ENCODE measurements around the gene RHO.
A peak's percentile ranks its signal among the peaks of the same experiment; 100 is the strongest.

The RHO gene

DNA sequence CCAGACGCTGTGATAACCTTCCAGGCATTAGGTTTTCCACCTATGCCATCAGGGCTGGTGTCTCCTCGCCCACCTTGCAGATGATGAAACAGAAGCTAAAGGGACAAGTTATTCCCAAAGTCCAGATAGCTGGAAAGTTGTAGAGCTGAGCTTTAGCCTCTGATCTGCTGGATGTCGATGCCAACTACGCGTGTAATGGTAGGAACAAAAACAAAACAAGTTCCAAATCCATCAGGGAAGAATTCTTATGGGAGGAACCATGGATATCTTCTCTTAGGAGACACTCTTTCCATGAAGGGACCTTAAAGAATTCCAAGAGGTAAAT, 28.1 kb upstream of the RHO start:
- H3K4me3 ChIP-seq (ENCODE audit: low read depth, low read length), result no peak overlapping the region
- DNase-seq, result no peak
- TF ChIP-seq, protein P1, sequence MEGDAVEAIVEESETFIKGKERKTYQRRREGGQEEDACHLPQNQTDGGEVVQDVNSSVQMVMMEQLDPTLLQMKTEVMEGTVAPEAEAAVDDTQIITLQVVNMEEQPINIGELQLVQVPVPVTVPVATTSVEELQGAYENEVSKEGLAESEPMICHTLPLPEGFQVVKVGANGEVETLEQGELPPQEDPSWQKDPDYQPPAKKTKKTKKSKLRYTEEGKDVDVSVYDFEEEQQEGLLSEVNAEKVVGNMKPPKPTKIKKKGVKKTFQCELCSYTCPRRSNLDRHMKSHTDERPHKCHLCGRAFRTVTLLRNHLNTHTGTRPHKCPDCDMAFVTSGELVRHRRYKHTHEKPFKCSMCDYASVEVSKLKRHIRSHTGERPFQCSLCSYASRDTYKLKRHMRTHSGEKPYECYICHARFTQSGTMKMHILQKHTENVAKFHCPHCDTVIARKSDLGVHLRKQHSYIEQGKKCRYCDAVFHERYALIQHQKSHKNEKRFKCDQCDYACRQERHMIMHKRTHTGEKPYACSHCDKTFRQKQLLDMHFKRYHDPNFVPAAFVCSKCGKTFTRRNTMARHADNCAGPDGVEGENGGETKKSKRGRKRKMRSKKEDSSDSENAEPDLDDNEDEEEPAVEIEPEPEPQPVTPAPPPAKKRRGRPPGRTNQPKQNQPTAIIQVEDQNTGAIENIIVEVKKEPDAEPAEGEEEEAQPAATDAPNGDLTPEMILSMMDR (IDR thresholded peaks at IDR 0.05; ENCODE audit: low read depth, low read length), result no peak
- no peak overlapping the region for H3K27ac ChIP-seq
- no peaks in the 10 kb centered on the region for H3K9me3 ChIP-seq (ENCODE audit: severe bottlenecking)
- H3K27me3 ChIP-seq (ENCODE audit: insufficient read depth, low read depth, severe bottlenecking), result no peaks in the 10 kb centered on the region
- peaks cover 21% of the 10 kb centered on the region for H3K36me3 ChIP-seq

DNA sequence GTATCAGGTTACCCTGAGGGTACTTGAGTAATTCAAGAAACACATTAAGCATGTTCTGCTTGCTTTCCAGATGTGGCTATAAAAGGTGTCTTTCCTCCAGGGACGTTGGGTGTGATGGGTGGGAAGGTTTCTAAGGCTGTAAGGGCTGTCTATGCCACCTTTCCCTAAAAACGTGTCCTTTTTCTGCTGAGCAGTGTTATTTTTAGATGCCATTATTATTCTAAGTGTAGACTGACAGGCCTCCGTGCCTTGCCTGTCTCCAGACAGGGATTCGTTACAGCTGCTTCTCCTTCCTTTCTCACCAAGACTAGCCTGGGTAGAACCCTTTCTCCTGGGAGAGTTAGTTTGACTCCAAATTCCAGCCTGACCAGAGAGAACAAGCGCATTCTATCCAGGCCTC, 26.8 kb upstream of the RHO start:
- DNase-seq, result no peak
- Histone ChIP-seq H3K9me3 (ENCODE audit: severe bottlenecking) (no peaks in the 10 kb centered on the region), H3K36me3 (peaks cover 21% of the 10 kb centered on the region), H3K27me3 (ENCODE audit: insufficient read depth, low read depth, severe bottlenecking) (no peaks in the 10 kb centered on the region), H3K27ac (no peak overlapping the region), H3K4me3 (ENCODE audit: low read depth, low read length) (no peak overlapping the region)
- TF ChIP-seq, protein P1 (IDR thresholded peaks at IDR 0.05; ENCODE audit: low read depth, low read length), result no peak

DNA sequence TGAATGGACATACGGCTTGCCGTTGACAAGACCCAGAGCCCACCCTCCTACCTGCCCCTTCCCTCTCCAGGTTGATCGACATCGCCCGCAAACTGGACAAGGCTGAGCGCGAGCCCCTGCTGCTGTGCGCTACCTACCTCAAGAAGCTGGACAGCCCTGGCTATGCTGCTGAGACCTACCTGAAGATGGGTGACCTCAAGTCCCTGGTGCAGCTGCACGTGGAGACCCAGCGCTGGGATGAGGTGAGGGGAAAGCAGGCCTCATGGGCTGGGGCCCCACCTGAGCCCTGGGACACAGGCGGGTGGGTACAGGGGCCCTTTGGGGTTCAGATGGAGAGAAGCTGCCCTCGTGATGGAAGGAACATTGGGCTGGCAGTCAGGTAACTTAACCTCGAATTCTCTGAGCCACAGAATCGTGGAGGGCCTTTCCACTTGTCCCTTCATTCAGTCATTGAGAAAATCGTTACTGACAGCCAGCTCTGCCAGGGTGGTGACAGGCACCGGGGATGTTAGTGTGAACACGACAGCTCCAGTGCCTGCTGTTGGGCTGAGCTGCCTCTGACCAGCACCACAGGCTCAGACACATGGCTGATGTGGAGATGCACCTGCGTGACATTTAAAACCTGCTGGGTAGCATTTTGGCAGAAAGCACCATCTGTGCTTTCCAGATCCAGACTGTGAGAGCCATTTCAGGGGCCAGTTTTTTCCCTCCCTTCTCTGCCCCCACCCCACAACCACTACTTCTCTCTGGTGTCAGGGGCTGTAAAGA, 25.6 kb upstream of the RHO start:
- H3K36me3 ChIP-seq, result peaks cover 21% of the 10 kb centered on the region
- DNase-seq, result no peak
- TF ChIP-seq, protein P1 (IDR thresholded peaks at IDR 0.05; ENCODE audit: low read depth, low read length), result no peak
- no peaks in the 10 kb centered on the region for H3K9me3 ChIP-seq (ENCODE audit: severe bottlenecking)
- no peak overlapping the region for H3K4me3 ChIP-seq (ENCODE audit: low read depth, low read length)
- no peaks in the 10 kb centered on the region for H3K27me3 ChIP-seq (ENCODE audit: insufficient read depth, low read depth, severe bottlenecking)
- H3K27ac ChIP-seq, result no peak overlapping the region; the same call in 1 of the 2 replicates

DNA sequence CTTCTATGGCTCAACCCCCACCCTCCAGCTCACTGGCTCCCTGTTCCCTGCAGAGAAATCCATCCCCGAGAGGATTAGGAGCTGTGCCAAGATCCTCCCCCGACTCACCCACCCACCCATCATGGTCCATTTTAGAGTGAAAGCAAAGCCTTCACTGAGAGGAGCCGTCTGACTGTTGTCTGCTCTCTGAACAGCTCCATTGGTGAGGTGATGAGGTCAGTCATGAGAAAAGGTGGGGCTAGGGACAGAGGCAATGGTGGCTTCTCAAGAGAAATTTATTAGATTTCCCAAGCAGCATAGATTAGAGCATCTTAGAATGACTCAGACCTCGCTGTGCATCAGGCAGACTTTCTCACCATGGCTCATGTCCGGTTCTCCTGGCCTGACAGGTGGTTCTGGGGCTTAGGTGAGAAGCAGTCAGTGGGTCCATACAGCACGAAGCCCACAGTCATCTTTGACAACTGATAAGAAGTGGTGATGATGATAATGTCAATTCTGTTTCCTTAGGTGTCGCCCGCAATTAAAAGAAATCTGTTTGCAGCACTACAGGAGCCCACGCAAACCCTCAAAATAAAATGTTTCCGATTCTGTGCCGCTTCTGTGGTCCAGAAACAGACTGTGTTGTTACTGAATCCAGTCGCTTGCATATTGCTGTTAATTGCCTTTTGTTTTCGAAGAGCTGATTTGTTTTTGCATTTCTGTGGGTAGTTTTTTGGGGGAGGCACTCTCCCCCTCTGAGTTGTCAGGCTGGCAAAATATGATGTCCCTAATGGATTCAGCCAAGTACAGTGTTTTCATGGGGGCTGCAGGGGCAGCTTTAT, 24.8 kb upstream of the RHO start:
- Histone ChIP-seq H3K27ac (no peak overlapping the region; the same call in 1 of the 2 replicates), H3K27me3 (ENCODE audit: insufficient read depth, low read depth, severe bottlenecking) (no peaks in the 10 kb centered on the region), H3K36me3 (peaks cover 25% of the 10 kb centered on the region), H3K9me3 (ENCODE audit: severe bottlenecking) (no peaks in the 10 kb centered on the region), H3K4me3 (ENCODE audit: low read depth, low read length) (no peak overlapping the region)
- DNase-seq, result peak; percentile 64
- TF ChIP-seq, protein P1 (IDR thresholded peaks at IDR 0.05; ENCODE audit: low read depth, low read length), result no peak

DNA sequence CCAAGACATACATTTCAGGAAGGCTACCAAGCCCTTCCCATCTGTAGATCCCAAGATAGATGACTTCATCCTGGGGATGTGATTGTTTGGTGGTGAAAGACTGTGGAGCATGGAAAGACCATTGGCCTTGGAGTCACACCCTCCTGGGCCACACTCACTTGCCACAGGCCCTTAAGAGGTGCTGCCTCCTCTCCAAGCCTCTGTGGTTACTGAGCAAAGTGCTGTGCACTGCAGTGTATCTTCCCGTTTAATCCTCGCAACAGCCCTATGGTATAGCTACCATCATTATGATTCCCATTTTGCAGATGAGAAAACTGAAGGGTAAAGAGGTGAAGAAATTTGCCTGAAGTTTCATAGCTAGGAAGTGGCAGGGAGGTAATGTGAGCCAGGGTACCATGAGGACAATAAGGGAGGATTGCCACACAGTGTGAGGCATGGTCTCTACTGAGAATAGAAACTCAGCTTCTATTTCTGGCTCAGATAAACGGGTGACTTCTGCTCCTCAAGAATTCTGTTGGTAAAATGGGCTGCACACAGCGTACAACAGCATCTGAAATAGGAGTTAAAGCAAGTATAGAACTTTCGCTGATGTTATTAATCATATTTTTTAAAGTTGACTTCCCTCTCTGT, 23.9 kb upstream of the RHO start:
- Histone ChIP-seq H3K27me3 (ENCODE audit: insufficient read depth, low read depth, severe bottlenecking) (no peaks in the 10 kb centered on the region), H3K36me3 (peaks cover 25% of the 10 kb centered on the region), H3K27ac (no peak overlapping the region), H3K9me3 (ENCODE audit: severe bottlenecking) (no peaks in the 10 kb centered on the region), H3K4me3 (ENCODE audit: low read depth, low read length) (no peak overlapping the region)
- TF ChIP-seq, protein P1 (IDR thresholded peaks at IDR 0.05; ENCODE audit: low read depth, low read length), result no peak
- no peak for DNase-seq

All from WERI-Rb-1 (cell line).